ENCODE measurements around the gene CBR4.

CBR4 gene

DNA sequence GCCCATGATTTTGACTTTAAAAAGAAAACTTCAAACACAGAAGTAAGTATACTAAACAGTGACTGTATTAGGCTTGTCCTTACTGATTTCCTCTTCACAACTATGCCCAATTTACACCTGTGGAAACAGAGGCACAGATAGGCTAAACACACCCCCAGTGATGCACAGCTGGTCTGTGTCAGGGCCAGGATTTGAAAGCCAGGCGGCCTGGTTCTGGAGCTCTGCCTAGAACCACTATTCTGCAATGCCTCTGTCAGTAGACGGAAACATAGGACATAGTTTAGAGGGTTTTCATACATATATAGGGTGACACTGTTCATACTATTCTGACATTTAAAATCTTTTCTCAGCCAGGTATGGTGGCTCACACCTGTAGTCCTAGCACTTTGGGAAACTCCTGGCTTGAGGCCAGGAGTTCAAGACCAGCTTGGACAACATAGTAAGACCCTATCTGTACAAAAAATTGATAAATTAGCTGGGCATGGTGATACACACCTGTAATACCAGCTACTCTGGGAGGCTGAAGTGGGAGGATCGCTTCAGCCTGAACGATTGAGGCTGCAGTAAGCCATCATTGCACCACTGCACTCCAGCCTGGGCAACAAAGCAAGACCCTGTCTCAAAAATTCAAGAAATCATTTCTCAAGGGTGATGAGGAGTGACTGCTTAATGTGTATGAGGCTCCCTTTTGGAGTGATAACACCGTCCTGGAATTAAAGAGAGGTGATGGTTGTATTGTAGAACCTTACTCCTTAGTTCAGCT lies 23.0 kb upstream of the CBR4 start:
- no peak for DNase-seq

DNA sequence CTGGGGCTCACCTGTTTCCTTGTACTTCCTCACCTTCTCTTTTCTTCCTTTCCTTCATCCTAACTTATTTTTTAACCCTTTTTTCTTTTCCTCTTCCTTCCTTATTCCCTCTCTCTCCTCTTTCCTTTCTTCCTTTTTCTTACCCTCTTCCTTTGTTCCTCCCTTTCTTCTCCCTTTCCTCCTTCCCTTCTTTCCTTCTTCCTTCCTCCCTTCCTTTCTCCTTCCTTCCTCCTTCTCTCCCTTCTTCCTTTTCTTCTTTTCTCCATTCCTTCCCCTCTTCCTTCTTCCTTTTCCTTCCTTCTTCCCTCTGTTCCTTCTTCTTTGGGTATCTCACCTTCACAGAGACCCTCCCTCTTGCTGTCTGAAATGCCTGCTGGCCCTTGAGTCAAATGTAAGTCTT lies 22.1 kb upstream of the CBR4 start:
- DNase-seq: no peak

DNA sequence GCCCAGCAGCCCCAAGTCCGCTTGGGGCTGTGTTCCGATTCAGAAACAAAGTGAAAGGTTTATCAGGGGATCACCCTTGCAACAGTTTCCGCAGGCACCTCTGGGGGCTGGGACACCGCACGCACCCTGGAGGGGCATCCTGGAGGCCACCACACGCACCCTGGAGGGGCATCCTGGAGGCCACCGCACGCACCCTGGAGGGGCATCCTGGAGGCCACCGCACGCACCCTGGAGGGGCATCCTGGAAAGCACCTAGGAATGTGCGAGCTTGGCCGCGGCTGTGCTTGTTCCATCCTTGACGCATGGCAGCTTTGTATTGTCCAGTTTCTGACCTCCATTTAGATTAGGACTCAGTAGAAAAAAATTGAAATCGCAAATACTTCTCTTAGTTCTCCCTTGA lies 21.3 kb upstream of the CBR4 start:
- no peak for DNase-seq

DNA sequence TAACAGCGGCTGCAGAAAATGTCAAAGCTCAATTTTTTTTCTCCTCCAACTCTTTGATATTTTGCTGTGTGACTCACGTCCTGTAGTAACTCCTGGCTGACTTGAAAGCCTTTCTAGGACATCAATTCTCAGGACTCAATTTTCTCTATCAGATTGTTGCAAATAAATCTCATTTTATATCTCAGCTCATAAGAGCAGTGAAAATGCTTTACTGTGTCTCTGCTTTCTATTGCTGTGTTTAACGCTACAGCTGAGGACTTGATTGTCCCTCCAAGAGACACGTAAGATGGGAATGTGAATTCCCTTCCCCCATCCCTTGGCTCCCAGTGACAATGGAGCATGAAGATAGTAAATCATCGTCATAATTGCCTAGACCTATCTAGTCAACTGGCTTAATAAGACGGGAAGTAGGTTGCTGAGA lies 20.5 kb upstream of the CBR4 start:
- no peak for DNase-seq

DNA sequence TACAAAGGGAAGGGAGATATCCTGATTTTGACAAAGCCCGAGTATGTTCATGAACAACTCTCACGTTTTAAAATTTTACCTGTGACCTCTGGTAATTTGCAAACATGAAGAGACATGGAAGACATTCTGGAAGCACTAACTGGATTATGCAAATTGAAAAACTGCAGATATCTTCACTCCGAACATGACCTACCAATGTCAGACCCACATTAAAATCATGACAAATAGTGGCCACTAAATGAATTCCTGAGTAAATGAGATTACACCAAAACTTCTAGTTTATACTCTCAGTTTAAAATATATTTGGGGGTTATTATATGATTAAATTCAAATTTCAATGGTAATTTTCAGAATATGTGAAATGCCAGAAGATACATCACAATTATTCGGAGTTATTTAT lies 19.9 kb upstream of the CBR4 start:
- no peak for DNase-seq

DNA sequence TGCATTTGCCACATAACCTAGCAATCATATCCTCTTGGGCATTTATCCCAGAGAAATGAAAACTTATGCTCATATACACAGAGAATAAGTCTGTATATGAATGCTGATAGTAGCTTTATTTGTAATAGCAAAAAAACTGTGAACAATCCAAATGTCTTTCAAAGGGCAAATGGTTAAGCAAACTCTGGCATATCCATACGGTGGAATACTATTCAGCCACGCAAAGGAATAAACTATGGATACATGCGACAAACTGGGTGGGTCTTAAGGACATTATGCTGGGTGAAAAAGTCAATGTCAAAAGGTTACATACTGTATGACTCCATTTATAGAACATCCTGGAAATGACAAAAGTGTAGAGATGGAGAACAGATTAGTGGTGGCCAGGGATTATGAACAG lies 17.6 kb upstream of the CBR4 start:
- no peak for DNase-seq

DNA sequence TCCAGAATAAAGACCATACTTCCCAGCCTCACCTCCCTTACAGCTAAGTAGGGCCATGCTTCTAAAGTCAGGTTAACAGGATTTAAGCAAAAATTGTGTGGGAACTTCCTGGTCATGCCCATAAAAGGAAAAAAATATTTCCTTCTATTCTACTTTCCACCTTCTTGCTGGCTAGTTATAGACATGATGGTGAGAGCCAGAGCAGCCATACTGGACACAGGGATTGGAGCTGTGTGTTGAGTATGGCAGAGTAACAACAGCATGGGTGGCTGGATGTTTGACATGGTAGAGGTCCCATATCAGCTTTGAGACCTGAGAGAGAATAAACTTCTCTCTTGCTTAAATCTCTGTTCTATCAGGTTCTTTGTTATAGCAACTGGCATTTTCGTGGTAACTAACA lies 15.1 kb upstream of the CBR4 start:
- DNase-seq: no peak

DNA sequence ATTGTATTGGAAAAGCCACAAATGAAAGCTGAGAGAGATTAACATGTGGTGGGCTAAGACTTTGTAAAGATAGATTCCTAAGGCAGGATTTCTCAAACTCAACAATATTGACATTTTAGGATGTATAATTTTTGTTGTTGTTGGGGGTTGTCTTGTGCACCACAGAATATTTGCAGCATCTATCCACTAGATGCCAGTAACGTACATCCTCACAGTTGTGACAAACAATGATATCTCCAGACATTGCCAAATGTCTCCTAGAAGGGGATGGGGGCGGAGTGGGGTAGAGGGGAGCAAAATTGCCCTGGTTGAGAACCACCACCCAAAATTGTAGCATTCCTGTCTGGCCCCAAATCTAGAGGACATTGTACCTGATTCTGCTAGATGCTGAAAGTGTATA lies 14.7 kb upstream of the CBR4 start:
- no peak for DNase-seq

DNA sequence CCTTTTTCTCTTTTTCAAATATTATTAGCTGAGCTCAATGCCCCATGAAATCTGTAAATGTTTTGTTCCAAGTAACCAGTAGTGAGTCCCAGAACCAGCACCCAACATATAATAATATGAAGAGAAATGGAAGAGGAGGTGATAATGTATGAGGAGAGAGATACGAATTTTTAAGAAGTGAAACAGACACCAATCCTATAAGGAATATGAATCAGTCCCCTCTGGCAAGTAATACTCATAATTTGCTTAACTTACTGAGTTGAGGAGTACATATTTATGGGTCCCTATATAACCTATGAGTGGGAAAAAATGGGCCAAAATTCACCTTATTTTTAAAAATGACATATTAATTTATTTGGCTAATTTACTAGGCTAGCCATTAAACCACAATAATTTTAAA lies 8.4 kb upstream of the CBR4 start:
- no peak for DNase-seq

DNA sequence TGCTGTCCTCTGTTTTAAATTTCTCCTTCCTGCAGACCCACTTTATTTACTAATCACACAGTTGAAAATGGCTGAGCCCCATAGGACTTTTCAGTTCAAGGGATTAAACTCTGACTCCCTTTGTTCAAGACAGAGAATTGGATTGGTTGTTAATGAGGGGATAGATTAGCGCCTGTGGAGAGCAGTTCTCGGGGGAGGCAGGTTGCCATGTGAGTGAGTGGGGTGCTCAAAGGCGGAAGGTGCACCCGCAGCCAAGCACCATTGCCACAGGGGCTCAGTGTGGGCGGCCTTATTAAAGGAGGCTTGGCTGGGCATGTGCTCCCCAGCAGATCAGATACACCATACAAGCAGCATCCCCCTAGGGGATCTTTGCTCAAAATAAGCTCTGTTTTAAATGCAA lies 7.9 kb upstream of the CBR4 start:
- DNase-seq: no peak

DNA sequence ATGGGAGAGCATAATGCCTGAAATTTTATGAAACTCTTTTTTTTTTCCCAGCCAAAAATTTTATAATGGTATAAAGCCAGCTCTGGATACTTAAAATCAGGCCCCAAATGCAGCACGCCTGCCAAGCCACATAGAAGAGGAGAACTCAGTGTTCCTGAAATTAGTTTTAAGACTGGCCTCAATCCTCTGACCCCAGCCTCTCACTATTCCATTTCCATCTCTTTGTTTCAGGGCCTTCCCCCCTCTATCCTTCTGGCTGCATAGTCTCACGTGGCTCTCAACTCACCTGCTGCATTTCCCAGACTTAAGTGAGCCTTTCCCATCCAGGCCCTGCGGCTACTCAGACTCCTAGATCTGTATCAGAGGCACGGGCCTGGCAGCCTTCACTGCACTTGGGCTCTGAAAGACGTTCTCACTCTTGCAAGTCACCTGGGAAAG lies 5.2 kb upstream of the CBR4 start:
- no peak for DNase-seq

DNA sequence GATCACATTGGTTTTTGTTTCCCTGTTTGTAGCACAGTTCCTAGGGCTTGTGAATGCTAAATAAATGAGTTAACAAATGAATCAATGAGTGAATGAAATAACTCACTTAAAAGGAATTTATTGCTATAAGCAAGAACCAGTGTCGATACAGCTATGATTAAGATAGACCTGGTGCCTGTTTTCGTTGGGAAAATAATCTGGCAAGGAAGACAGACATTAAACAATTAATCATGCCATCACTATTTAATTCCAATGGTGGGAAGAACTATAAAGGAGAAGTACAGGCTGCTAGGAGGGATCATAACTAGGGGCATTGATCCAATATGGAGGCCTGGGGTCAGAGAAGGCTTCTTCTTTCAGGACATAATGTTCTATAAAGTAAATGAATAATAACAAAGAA lies 4.5 kb upstream of the CBR4 start:
- DNase-seq: no peak

DNA sequence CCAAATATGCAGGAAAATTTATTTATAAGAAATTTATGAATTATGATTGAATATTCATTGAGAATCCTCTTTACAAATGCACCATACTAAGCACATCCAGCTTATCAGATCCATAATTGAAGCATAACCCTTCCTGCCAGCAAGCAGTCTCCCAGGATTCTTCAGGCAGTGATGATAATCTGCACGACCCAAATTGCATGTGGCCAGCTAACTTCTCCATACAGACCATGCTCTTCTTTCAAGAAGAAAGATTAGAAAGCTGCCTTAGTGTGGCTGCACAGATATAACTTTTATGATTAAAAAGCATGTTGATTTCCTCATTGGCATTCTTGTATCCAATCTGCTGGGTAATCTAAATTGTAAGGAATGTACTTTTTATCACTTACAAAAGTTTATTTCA lies 3.3 kb upstream of the CBR4 start:
- DNase-seq: no peak

DNA sequence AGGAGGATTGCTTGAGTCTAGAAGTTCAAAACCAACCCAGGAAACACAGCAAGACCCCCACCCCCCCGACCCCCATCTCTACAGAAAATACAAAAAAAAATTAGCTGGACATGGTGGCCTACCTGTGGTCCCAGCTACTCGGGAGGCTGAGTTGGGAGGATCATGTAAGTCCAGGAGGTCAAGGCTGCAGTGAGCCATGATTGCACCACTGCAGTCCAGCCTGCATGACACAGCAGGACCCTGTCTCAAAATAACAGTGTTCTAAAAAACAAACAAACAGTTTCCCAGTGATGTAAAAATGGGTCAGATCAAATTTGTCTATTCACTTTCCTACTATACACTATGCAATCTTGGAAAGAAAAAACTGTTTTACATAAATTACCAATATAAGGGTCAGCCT lies 2.0 kb upstream of the CBR4 start:
- DNase-seq: no peak

DNA sequence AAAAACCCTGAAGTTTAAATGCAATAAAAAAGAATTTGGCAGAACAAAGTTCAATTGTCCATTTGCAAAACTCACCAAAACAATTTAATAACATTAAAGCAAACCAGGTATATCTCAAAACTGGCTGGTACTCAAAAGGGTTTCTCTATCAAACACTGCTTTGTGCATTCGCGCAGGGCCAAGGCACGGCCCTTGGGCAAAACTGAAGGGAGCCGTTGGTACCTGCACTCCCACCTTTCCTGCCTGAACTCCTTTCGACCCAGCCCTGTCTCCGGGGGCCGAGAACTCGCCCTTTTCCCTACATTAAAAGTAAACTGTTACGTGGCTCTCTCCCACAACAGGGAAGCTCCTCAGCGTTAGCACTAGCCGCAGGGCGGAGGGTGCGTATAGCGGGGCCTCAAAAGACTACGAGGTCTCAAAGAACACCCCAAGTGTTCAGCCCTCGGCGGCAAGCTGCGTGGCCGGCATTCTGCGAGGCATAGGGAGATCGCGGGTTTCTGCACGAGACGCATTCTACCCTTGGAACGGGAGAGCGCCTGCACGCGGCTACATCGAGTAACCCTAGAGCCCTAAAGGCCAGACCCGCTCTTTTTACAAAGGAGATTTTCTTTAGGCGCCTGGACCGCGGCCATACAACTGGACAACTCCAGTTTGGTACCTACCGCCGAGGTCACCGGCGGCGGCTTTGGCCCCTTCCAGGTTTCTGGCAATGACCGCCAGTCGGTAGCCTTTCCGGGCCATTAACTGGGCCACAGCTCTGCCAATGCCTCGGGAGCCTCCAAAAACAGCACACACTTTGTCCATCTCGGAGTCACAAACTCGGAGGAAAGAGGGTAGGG lies 550 bp downstream of the CBR4 start:
- peak; percentile 53 for DNase-seq

DNA sequence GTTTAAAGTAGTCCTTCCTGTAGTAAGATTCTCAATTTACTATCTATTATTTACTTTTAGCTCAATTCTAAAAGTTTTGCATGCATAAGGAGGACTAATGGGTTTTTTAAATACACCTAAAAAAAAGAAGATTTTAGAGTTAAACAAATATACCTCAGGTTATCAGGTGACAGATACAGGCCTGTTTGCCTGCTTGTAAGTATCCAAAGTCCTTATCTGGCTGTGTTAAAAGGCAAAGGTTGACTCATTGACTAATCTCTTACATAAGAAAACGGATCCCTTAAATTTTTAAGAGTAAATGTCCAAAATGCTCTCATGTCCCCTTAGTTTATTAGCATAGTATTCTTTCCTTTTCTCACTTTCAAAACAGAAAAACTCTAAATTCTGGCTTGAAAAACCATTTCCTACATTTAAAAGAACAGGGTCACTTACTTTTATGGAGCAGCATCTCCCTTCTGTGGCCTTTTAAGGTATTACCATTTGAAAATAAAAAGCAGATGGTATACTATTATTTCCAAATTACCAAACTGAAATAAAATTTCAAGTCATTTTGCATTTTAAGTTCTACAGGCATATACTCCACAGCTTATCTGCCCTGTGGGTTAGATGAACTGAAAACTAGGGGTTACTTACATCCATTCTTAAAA lies 4.5 kb downstream of the CBR4 start:
- no peak for DNase-seq

DNA sequence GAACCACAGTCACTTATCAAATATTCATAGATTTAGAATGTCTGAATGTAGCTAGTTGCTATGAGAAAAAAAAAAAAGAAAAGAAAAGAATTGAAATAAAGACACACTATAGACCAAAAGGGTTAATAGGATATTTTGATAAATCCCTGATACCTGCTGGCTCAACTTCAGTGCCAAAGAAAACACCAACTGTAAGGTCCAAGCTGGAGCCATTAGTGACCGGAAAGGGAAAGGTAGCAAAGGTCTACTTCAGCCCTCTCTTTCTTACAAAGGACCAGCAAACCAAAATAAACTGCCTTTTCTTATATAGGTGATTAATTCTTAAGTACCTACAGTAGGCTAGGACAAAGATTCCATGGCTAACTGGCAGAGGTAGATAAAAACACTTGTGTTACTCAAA lies 9.7 kb downstream of the CBR4 start:
- no peak for DNase-seq

DNA sequence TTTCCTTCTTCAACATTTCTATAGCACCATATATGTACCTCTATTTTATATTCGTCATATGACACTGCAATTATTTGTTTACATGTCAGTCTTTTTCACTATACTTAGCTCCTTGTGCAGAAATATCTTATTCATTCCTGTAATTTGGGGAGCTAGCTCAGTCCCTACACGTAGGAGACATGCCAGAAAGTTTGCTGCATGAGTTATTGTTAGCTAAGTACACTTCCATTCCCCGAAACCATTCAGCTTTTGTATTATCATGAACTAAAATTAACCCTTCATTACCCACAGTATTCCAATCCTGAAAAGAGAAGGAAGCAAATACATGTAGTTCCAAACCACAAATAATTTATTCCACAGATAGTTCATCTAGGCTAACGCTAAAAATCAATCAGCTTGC lies 10.2 kb downstream of the CBR4 start:
- no peak for DNase-seq

DNA sequence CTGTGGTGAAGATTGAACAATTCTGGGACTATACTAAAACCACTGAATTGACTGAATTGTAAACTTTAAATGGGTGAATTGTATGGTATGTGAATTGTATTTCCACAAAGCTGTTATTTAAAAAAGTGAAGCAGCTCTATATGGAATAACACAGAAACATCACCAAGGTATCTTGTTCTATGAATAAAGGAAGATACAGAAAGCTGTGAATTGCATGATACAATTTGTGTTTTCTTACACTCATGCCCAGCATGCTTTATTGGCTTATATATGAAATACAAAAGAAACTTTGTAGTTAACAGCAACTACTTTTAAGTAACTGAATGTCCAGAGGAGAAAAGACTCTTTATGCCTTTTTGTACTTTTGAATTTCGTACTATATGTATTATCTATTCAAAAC lies 11.5 kb downstream of the CBR4 start:
- no peak for DNase-seq

DNA sequence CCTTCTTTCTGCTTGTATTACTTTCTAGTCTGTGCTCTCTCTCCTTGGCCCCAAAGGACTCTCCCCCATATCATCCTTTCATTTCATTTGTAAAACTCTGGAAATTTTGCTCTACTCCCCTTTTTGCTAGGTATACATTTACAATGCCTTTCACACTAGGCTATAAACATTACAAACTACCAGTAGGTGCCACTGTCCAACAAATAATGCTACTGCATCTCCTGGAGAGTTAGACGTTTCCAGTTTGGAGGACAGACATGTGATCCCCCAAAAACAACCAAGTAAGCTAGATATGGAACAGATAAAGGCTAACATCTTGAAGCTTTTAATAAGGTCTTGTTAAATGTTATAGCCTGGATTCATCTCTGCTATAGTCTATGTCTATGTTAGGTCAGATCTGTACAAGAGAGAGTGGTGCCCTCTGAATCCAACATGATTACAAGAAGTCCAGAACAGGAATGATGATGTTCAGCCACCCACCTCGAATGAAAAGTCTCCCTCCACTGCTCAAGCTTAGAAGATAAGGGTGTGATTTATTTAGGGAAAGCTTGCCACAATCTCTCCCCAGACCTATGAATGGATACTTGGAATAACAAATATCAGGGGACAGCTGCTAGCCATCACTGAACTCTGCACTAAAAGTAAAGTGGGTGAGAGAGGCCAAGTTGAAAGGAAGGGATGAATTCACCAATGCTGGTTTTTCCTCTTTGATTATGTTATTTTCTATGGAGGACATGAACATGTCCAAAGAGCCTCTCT lies 14.3 kb downstream of the CBR4 start:
- no peak for DNase-seq

DNA sequence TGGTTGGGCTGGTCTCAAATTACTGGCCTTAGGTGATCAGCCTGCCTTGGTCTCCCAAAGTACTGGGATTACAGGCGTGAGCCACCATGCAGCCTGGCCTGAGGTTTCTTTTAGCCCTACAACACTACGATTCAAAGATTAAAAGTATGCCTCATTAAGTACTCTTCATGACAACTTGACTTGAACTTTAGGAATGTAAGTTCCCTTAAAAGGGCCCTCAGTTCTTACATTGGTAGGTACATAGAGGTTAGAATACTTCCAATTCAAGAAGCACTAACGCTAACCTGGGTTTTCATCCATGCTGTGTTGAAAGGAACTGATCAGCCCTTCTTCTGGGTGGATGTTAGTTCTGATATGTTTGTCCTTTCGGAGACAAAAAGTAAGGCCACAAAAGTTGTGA lies 15.1 kb downstream of the CBR4 start:
- DNase-seq: no peak

DNA sequence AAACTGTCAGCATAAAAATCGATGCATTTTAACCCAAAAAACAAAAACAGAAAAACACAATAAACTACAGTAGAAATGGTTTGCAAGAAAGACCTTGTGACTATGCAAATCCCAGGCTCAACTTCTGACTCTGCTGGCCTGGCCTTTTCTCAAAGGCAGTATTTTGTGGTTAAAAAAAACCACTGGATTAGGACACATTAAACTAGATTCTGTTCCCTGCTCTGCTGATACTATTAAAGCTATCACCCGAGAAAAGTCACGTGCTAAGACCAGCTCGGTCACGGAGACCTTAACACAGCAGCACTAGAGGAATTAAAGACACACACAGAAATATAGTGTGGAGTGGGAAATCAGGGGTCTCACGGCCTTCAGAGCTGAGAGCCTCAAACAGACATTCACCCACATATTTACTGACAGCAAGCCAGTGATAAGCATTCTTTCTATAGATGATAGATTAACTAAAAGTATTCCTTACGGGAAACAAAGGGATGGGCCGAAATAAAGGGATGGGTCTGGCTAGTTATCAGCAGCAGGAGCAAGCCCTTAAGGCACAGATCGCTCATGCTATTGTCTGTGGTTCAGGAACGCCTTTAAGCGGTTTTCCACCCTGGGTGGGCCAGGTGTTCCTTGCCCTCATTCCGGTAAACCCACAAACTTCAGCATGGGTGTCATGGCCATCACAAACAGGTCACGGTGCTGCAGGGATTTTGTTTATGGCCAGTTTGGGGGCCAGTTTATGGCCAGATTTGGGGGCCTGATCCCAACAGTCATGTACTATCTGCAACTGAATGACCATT lies 16.1 kb downstream of the CBR4 start:
- no peak for DNase-seq
